ENCODE data around the gene RIPK4. TPM values are rescaled to one million over a fixed set of nuclear protein-coding genes. Genes with fewer than 3 reads are reported as not detected.
"Not testable (repeated sequence)": the region's sequence is repeated elsewhere in the genome, so short reads cannot be mapped to it uniquely, and the experiment has no call there.

The RIPK4 gene
- polyA plus RNA-seq, 12 donors: 0.23 to 7.6 (median 0.35) TPM; not detected in 2

DNA sequence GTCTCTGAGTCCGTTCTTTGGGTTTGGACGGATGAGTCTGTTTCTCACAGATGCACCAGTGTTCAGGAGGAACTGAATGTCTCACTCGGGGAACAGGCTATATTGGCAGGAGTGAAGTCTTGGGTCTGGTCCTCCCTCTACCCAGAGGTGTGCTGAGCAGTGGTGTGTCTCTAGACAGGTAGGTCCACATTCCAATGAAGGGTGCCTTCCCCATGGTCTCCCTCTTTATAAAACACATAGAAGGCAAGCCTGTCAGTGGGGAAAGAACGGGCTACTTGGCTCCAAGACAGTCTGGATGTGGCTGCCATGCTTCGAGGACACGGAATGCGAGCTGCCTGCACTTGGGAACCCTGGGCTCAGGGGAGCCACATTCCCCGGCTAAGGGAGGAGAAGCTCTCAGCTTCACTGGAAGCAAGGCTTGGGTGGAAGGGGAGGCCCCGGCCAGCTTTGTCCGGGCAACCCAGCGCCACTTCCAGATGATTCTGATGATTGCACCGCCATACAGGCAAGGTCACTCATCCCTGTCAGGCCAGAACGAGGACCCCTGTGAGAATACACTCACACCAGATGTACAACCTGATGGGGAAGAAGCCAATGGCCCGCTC, 29.7 kb upstream of the RIPK4 start:
- no peak for DNase-seq

DNA sequence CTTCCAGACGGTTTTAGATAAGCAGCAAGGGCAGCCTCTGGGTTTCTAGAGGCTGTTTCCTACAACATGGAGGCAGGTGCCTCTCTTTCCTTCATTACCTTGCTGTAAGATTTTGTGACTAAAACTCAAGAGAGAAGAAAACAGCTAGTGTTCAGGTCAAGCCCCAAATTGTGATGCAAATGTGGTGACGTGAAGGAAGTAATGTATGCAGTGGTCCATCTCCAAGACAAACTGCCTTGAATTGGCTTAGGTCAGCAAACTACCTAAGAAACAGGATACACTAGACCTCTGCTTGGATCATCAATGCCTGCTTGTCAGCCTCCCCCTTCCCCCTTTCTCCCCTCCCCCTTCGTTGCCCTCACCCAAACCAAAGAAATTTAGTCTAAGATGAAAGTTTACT, 28.9 kb upstream of the RIPK4 start:
- no peak for DNase-seq

DNA sequence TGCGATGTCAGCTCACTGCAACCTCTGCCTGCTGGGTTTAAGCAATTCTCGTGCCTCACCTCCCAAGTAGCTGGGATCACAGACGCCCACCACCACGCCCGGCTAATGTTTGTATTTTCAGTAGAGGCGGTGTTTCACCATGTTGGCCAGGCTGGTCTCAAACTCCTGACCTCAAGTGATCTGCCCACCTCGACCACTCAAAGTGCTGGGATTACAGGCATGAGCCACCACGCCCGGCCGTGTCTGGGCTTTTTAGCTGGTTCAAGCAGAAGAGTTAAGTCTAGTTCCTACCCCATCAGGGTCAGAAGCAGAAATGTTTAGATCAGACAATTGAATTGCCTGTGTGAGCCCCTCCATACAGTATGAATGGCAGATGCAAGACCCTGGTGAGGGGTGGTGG, 27.7 kb upstream of the RIPK4 start:
- DNase-seq: no peak

DNA sequence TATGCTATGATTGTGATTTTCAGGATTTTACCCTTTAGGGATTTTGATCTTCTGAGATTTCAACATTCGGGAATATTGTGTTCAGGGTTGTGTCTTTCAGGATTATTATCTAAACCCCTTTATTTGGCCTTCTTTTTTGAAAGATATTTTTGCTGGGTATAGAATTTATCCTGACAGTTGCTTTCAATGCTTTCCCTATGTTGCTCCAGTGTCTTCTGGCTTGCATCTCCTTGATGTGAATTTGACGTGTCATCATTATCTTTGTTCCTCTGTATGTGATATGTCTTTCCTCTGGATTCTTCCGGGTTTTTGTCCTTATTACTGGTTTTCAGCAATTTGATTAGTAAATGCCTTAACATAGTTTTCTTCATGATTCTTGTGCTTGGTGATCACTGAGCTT, 25.9 kb upstream of the RIPK4 start:
- no peak for DNase-seq

DNA sequence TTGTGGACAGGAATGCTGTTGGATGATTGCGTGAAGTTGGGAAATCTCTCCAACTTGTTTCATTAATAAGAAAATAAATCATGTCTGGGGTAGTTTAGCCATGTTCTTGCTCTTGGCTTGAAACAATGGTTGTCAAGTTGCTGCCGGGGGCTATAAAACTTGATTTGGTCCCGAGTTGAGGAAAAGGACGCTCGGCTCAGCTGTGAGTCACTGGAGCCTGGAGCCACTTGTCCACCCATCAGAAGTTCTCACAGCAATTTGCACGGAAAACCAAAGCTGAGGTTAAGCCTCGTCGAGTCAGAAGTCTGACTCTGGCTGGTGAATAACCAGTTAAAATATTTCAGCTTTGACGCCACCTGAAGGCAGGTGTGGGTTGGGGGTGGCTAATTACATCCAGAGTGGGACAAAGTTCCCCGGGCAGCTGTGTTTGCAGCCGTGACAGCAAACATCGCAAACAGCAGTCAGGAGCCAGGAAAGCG, 19.7 kb upstream of the RIPK4 start:
- DNase-seq: no peak

DNA sequence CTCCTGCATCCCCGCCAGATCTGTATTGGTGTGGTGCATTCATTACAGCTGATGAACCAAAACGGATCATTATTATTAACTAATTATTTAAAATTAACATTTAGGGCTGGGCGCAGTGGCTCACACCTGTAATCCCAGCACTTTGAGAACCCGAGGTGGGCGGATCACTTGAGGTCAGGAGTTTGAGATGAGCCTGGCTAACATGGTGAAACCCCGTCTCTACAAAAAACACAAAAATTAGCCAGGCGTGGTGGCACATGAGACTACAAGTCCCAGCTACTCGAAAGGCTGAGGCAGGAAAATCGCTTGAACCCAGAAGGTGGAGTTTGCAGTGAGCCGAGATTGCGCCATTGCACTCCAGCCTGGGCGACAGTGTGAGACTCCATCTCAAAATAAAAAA, 18.4 kb upstream of the RIPK4 start:
- DNase-seq: not testable (repeated sequence)

DNA sequence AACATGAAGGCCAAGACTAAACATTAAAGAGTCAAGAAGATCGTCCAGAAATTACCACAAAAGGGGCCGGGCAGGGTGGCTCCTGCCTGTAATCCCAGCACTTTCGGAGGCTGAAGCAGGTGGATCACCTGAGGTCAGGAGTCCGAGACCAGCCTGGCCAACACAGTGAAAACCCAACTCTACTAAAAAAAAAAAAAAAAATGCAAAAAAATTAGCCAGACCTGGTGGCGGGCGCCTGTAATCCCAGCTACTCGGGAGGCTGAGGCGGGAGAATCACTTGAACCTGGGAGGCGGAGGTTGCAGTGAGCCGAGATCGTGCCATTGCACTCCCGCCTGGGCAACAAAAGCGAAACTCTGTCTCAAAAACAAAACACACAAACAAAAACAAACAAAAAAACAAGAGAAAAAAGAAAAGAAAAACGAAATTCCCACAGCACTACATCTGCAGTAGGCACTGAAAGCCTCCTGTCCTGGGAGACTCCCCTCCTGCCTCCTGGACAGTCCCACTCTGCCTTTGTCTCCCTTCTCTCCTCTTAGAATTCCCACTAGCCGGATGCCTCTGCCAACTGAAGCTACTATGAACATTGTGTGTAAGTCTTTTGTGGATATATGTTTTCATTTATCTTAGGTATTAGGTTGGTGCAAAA, 17.7 kb upstream of the RIPK4 start:
- DNase-seq: no peak

DNA sequence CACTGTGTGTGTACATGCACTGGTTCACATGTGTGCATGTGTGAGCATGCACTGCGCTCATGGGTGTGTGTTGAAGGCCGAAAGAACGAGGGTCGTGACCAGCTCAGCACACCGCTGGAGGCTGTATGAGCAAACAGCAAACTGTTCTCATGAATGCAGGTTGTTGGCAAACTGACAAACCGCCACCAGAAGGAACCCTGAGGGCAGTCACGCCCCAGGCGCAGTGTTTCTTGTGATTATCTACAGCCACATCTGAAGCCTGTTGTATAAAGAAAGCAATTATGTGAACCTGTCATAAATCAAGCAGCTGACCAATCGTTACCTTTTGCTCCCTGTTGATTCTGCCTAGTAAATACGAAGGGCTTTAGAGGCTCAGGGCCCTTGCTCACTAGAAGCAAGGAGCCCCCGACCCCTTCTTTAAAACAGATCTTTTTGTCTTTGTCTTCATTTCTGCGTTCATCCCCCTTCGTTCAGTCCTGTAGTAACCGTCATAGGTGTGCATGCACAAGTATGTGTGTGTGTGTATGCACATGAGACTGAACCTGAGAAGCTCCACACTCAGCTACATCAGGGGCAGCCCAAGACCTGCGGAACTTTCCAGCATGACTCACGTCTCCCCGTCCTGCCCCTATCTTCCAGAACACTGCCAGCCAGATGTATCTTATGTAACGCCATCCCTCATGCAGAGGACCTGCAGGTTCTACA, 16.8 kb upstream of the RIPK4 start:
- no peak for DNase-seq

DNA sequence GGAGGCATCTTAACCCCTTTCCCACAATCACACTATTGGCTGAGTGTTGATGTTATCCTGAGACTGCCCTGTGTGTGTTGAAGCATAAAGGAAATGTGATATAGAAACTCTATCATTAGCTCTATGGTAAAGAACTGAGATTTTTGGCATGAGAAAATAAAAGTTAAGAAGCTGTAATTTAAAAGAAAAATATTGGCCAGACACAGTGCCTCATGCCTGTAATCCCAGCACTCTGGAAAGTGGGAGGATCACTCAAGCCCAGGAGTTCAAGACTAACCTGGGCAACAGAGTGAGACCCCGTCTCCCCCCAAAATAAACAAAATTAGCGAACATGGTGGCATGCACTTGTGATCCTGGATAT, 14.2 kb upstream of the RIPK4 start:
- DNase-seq: no peak

DNA sequence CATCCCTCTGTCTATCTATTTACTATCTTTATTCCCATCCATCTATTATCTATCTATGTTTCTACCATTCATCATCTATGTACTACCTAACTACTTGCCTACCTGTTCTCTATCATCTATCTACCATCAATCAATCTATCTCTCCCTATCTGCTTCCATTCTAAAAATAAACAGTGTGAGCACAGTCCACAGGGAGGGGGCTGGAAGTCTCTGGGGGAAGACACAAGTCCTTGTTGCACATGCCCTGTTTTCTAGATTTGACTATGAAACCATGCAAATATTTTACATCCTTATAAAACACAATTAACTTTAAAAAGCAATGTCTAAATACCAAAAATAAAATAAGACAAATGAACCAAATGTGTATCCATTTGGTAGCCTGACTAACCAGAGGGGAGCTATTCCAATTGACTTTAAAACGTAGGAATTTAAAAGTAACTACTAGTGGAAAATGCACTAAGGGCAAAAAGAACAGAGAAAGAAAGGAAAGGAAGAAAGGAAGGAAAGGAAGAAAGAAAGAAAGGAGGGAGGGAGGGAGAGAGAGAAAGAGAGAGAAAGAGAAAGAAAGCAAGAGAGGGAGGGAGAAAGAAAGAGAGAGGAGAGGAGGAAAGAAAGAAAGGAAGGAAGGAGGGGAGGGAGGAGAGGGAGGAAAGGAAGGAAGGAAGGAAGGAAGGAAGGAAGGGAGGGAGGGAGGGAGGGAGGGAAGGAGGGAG, 13.6 kb upstream of the RIPK4 start:
- no peak for DNase-seq

DNA sequence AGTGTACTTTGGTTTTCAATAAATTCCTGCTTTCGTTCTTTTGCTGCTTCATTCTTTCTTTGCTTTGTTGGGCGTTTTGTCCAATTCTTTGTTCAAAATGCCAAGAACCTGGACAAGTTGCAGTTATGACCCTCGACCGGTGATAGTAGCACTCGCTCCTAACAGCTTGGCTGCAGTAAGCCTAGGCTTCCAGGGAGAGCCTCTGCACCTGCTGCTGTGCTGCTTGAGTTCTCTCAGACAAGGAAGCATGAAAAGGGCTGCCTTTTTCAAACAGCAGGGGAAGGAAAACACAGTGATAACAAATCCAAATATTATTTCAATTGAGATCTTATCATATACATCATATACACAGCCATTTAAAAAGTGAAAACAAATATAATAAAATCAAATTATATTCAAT, 12.8 kb upstream of the RIPK4 start:
- DNase-seq: no peak

DNA sequence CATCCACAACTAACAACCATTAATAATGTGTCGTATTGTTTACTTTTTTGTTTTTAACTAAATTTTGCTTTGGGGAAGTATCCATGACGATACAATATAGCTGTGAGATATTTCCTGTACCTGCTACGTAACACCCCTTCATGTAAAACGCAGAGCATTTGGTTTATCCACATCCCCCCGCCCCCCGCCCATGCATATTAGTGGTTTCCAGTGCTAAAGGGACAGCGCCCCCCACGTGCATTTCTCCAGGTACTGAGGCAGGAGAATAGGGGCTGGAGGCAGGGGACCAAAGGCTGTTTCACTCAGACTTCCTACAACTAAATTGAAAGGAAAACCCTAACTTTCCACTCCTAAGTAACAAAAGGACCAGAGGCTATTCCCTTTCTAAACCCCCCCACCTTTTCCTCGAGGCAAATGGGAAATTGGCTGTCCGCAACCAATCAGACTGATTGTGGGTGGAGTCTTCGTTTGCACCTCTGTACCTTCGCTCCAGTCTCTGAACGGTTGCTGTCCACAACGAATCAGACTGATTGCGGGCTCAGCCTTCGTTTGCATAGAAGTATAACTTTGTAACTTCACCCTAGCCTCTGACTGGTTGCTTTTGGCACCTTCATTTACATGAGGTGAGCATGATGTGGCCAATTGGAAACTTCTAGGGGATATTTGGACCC, 12.2 kb upstream of the RIPK4 start:
- no peak for DNase-seq

DNA sequence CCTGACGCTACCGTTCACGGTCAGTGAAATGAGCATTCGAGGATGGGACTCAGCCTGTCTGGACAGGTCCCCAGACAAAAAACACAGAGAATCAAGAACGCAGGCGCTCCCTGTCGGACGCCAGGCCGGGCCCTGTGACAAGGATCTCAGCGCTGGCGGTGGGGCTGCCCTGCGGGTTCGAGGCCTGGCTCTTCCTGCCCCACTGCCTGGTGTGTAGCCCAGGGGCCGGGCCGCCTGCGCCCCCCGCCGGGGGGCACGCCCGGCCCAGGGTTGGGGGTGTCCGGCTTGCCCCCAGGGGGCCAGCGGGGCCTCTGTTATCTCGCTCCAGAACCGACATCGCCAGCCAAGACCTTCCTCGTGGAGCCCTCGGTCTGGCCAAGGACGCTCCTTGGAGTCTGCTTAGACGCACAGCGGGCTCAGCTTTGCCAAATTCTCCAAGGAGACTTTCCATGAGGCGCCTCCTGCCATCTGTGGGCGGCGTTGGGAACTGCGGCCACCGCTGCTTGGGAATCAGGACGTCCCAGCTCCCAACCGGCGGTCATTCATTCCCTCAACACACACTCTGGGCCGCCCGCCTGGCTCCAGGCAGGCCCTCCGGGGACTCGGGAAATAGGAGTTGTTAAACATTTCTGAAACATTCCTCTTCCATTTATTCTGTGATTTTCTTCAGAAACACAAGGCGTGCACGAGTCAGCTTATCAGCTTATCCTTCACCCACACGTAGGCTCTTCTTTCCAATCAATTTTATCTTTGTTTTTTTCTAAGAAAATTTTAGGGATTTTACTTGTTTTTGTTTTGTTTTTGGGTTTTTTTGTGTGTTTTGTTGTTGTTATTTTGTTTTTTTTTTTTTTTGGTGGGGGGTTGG, 11.3 kb upstream of the RIPK4 start:
- peak; percentile 79 for DNase-seq

DNA sequence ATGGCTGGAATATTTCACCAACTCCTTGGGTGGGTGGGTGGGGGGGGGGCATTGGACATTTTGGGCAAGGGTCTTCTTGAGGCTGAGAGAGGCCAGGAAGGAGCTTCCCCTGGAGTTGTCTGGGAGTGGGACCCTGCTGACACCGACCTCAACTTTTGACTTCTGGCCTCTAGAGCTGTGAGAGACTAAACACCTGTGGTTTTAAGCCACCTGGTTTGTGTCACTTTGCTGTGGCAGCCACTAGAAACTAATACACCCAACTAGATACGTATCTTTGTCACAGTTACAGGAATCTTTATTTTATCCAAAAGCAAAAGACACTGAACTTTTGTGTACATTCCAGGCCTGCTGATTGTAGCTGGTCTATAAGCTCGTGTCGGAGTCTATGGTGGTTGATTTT, 9.9 kb upstream of the RIPK4 start:
- no peak for DNase-seq

DNA sequence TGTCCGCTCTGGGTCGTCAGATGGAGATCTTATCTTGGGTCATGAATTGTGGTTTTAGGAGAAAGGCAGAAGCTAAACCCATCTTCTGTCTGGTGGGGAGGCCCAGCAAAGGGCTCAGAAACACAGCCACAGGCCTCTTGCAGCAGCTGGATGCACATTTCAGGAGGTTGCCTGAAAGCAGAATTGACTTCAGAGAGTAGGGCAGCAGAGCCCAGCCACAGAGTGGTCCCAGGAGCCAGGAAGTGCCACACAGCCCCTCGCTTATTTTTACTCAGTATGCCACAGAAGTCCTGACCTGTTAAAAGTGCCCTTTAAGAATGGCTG, 8.3 kb upstream of the RIPK4 start:
- DNase-seq: no peak

DNA sequence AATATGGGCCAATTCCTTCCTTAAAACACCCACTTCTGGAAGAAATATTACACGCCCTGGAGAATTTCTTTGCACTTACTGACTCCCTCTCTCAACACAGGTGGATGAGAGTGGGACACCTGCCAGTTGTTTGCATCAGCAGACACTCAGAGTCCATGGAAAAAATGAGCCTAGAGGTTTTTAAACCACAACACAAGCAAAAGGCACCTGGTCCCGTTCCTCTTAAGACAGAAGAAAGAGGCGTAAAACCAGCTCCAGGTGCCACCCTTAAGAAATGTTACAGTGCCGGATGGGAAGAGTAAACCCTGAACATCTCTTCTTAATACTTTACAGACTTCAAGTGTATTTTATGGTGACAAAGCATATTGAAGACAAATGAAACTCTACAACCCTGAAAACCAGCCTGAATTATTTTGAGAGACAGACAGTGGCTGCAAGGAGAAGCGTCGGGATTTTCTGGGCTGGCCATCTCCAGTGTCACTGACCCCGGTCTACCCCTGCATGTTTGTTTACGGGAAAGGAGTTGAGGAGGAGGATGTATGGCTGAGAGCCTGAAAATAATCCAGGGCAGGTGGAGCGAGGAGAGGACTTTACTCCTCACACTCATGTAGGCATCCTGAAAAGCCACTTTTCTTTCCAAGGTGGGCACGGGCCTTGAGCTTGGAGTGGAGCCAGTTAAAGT, 7.8 kb upstream of the RIPK4 start:
- DNase-seq: no peak

DNA sequence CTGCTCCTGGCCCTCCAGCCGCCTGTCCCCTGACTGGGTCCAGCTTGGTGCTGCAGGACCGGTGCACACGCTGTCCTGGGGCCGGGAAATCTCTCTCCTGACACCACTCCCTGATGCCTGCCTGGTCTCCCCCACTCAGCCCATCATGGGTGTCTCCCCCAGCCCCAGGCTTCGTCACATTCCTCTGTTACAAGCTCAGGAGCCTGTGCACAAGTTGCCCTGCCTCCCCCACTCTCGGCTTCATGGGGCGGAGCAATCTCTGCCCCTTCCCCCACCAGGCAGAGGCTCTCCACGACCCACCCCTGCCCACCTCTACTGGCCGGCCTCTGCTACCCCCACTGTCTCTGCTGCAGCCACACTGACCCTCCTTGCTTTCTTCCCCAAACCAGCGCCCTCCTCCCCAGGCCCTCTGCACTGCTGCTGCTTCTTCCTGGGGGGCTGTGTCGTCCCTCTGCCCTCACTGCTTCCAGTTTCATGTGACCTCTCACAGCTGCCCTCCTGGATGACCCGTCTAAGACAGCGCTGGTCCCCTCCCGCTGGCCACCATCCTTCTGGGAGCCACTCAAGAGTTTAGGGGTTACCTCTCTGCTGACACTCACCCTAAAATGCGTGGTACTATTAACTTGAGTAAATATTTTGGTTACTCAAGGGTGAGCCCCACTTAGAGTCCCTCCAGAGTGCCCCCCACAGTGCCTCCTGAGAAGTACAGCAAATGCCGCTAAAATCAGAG, 5.7 kb upstream of the RIPK4 start:
- DNase-seq: no peak

DNA sequence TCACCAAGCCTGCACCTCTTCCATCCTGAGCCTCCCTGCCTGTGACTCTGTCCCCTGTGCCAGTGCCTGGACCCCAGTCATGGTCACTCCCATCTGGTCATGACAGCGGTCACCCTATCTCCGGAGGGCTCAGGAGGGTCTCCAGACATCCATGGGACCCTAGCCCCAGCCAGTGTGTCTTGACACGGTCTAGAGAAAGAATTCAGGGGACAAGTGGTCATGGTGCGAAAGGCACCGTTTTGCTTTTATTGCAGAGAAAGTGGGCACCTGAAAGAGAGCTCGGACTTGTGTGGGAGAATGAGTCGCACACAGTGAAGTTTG, 4.7 kb upstream of the RIPK4 start:
- DNase-seq: no peak

DNA sequence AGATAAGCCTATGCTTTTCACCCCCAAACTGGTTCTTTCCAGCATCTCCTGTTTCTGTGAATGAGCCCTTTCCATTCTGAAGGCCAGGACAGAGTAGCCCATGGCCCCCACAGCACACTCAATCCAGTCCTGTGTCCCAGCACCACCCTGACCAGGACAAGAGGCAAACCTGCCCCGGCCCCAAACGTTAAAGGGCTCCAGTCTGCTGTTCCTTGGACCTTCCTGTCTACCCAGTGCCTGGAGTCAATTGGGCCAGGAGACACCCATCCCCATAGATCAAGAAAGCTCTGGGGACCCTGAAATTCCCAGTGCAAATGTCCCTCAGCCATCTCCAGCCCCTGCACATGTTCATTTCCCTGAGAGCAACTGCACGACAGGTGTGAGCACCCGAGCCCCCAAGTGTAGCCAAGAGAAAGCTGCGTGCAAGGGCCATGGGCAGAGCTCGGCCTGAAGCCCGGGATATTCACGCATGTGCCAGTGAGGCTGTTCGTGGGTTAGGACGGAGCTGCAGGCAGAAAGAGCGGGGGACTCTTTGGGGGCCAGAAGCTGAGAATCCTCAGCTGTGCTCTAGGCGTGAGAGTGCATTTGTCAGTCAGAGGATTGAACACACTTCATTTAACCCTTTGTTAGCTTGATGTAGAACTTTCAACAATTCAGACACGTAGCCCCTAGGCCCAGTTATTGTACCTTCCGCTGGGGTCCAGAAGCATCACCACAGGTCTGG, 4.2 kb upstream of the RIPK4 start:
- DNase-seq: no peak

DNA sequence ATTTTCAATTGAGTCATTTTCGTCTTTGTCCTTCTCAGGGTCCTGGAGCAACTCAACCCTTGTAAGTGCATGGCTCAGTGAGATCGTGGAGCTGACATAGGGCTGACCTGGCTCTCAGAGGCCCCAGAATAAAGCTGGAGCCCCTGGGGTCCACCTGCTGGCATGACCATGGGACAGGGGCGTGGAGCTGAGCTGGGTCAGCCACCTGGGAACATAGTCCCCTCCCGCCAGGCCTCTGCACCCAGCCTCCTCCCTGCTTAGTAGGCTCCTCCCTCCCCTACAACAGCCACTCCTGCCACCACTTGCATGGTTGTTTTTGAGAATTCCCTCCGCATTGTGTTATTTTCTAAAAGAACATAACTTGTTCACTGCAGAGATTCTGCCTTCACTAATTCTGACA, 3.1 kb upstream of the RIPK4 start:
- DNase-seq: no peak
